Lung microvascular endothelial cell (primary cell): Measurements from ENCODE around the gene CD34. TPM values are rescaled to one million over a fixed set of nuclear protein-coding genes. Genes with fewer than 3 reads are reported as not detected.
A peak's percentile ranks its signal among the peaks of the same experiment; 100 is the strongest.

Experiments used
- DNase-seq, 2 donors: peaks; one replicate each; pipeline versions ENCODE4 v3.0.0 to v3.0.0-alpha.2; 2010; ENCODE audit warnings: low read depth in 2 of 2
- total RNA-seq: library from RNA; depleted of rRNA; stranded (reverse); fragments of >200 nt; gene quantifications from 2 replicates; pipeline ENCODE4 v1.2.1, GENCODE V29; 2014

The CD34 gene, protein sequence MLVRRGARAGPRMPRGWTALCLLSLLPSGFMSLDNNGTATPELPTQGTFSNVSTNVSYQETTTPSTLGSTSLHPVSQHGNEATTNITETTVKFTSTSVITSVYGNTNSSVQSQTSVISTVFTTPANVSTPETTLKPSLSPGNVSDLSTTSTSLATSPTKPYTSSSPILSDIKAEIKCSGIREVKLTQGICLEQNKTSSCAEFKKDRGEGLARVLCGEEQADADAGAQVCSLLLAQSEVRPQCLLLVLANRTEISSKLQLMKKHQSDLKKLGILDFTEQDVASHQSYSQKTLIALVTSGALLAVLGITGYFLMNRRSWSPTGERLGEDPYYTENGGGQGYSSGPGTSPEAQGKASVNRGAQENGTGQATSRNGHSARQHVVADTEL
- 14.7 and 25.9 TPM in 2 replicates for total RNA-seq

DNA sequence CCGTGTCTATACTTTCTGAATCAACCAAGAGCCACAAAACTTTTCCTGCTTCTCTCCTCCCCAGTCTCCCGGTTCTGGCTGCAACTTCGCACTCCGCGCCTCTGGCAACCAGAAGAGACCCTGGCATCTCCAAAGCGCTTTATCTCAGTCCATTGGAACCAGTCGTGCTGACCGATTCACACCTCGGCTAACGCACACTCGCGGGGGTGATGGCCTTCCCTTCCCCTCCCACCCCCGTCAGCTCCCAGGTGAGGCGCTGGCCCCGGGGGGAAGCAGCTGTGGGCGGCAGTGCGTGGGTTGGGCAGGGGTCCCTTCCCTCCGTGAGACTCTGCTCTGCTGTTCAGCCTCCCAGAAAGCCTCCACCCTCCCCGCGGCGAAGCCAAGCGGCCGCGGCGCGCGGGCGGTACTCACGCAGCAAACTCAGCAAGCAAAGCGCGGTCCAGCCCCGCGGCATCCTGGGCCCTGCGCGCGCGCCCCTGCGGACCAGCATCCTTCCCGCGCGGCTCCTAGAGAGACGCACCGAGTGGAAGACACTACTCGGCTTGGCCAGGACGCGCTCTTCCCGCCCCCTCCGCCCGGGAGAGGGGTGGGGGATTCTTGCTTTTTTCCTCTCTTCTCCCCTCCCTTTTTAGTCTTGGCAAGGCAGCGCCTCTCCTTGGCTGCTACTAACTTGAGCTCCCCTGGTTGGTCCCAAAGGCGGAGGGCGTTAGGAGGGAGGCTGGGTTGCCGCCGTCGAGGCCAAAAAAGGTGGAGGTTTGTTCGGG, at the start of gene CD34:
Gene CD34 (minus strand): TSS at position 535 of the 764 bp plus-strand sequence. CDS start 45 bp downstream, at position 490.
- peak; percentile 22 to 44 for DNase-seq

DNA sequence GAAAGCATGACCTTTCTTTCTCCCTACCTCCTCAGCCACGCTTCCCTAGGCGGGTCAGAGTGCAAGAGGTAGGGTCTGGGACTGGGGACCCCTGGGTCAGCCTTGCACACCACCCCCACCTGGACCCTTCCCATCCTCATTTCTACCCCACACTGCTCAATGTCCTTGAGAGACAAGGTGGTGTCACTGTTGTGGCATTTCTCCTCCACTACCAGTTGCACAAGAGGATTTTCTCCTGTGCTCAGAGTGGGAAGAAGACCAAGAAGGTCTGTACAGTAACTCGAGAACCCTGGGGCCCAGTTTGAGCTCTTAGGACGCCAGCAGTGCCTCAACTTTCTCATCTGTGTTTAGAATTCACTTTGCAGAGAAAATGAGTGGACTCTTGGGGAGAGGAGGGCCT, 49.4 kb upstream of the CD34 start:
- no peak for DNase-seq

DNA sequence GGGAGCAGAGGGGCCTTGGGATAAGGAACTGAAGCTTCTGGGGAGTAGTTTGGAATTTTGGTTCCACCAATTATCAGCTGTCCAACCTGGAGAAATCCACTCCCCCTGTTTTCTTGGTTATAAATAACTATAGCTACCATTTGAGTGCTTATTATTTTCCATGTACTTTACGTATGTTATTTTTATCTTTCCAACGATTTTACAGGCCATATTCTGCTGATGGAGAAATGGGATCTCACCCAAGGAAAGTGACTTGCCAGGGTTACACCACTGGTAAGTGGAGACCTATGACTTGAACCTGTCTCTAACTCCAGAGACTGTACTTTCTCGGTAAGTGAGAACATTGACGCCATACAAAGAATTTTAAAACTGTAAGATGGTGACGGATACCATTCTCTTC, 49.0 kb upstream of the CD34 start:
- DNase-seq, result no peak

DNA sequence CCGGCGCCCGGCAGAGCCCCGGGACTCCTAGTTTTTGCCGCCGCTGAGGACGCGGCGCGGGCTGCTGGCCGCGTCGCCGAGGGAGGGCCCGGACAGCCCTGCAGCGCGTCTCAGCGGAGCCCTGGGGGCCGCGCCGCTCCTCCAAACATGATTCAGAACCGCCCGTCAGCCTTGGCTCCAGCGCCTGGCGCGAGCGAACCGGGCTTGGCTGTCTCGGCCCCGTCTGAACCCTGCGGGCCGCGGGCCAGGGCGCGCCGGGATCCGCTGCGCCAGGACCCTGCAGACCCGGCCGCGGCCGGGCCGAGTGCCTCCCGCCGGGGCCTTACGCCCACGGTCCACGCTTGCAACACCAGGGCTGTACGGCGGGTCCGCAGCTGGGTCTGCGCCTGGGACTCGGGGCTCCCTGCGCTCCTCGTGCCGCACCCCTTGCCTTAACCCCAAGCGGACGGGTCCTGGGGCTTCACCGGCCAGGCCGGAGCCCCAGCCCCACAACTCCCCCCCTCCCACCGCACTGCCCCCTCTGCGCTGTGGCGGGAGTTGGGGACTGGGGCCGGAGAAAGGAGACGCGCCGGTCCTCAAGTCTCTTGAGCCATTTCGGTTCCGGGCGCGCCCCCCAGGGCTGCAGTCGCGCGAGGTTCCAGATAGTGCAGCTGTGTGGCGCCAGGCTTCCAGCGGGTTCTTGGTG, 48.4 kb upstream of the CD34 start:
- DNase-seq, result peak; percentile 32 to 72

DNA sequence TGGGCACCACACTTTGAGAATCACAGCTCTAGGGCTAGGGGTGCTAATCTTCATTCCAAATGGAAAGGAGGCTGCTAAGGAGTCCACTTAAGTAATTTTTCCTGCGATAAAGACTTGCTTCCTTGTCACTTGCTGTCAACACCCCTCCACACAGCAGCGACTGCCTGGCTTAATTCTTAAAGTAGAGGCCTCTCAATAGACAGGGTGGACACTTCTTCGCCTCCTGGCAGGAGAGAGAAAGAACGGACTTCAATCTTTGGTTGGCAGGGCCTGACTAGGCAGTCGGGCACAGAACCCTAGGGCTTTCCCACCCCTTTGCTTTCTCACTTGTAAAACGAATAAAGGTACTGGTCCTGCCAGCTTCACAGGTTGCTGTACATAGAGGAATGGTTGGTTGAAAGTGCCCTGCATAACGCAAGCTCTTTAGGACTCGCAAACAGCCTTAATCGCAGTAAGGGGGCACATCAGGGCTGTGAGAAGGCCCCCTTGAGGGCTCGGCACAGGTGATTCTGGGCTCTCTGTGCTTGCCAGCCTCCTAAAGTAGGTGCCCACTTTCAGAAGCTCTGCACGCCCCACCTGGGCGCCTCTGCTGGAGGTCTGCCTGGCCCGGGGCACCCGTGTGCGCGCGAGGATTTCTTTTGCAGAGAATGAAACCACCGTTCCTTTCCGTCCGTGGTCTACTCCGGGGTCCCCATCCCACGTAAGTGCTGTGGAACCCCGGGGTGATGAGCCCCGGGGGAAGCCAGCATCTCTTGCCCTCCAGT, 47.6 kb upstream of the CD34 start:
- no peak for DNase-seq

DNA sequence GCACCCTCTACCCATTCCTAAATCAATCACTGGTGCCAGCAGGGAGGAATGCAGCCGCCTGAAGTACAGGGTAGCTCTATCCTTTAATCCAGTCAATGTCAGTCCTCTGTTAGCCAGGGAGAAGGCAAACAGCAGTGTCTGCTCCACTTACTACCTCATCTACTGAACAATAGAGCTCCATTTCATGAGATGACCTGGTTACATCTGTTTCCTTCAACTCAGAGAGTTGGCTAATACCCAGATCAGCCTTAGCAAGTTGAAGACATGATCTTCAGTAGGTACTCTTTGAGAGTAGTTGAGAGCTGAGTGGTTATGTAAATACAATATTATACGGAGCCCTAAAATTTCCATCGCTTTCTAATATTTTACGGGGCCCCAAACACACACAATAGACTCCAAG, 46.1 kb upstream of the CD34 start:
- peak; percentile 55 to 90 for DNase-seq

DNA sequence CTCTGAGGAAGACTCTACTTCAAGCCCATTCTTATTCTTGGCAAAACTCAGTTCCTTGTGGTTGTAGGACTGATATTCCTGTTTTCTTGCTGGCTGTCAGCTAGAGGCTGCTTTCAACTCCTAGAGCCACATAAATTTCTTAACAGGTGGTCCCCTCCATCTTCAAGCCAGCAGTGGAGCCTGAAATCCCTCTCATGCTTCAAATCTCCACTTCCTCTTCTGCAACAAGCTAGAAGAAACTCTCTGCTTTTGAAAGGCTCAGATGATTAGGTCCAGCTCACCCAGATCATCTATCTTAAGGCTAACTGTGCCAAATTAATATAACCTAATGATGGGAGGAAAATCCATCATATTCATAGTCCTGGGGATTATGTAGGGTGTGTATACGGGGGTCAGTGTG, 43.2 kb upstream of the CD34 start:
- no peak for DNase-seq

DNA sequence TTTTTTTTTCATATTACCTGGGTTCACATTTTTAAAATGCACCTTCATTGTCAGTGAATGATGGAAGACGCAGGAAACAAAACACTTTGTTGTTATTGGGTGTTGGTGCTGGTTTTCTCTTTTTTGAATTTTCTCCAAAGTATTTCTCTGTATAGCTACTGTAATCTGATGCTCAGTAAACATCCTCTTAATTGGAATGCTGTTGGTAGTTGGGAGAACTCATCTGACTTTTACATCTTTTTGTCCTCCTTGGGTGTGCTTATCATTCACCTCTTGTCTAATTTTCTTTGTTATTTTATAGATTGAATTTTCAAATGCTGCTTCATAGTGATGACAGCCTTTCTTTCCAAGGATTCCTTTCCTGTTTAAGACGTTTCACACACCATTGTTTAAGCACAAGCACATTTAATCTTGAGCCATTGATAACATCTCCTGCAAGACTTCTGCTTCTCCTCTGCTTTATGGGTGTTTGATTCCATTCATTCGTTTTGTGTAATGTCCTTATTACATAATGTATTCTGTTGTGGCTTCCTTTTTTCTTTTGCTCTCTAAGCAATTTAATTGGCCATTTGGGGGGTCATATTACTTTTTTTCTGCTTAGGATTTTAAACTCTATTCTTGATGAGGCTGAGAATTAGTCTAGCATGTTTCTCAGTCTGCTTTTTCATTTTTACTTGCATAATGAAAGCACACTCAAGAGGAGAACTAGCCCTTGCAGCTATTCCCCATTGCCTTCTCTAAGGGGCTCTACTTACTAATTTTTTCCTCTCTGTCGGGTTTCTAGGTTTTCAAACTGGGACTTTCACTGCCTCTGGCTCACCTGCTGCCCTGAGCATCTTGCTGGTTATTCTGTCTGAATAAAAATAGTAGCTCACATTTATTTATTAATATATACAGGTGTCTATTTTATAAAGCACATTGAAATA, 42.0 kb upstream of the CD34 start:
- DNase-seq, result peak in 1 of 2 donors; percentile 59

DNA sequence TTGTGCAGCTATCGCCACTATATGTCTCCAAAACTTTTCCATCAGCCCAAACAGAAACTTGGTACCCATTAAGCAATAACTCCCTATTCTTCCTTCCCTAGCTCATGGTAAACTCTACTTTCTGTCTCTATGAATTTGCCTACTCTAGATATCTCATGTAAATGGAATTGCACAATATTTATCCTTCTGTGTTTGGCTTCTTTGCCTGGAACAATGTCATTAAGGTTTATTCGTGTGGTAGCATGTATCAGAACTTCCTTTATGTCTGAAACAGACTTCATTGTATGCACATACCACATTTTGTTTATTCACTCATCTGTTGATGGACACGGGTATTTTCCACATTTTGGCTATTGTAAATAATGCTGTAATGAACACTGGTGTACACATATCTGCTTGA, 40.7 kb upstream of the CD34 start:
- no peak for DNase-seq

DNA sequence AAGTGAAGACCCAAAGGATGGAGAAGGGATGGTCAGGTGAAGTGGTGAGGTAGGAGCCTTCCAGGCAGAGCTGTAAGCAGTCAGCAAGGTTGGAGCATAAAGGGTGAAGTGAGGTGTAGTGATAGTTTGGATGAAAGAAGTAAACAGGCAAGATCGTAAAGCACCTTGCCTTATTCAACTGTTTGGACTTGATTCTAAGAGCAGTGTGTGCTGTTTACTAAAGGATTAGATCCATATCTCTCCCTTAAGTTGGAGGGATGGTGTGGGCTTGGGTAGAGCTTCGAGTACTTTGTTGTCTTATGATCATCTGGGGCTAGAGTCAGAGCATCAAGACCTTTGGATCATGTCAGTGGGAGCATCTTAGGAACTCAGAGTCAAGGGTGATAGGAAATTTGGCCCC, 39.8 kb upstream of the CD34 start:
- no peak for DNase-seq

DNA sequence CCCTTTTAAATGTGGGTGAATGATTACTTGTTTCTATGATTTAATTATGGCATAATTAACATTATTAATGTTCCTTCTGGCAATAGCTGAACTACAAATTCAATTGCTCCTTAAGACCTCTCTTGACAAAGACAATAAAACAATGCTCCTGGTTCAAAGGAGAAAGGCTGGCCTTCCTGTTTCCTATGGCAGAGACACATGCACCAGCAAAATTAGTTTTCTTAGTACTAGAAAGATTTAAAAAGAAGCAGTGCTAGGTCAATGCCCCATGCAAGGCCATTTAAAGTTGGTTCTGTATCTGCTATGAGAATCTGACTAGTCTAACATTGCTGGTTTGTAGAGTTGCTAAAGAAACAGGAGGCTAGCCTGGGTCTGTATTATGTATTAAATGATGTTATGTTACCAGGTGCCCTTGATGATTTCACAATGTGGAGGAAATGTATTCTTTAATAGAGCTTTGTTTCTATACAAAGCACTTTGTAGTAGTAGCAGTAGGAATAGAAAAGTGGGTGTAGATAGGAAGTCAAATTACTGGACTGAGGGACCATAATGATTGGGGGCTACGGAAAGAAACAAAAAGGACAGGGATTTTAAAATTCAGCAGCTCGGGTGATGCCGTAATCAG, 38.8 kb upstream of the CD34 start:
- DNase-seq, result peak in 1 of 2 donors; percentile 48

DNA sequence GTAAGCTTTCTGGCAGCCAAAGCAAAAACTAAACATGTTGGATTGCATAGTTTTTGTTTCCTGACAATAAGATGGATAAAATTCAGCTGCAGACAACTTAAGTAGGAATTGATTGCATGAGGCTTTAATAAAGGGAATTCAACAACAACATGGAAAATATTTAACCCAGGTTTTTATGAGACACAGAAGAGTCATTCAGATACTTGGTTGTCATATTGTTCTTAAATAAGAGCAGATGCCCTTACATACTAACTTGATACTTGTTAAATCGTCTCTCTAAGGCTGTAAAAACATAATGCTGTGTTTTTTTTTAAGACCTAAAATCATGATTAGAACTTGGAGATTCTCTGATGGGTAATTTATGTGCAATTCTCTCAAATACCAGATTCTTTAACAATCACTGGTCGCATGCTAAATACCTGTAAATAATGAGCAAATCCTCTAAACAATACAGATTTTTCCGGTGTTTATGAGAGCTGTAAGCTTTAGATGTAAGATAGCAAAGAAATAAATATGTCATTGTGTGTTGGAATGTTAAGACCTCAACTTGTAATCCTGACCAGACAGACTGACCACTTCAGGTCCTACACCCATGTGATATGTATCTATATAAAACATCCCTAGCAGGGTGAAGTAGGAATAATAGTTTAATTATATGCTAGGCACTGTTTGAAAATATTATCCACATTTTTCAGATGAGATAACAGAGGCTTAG, 37.8 kb upstream of the CD34 start:
- peak in 1 of 2 donors; percentile 50 for DNase-seq

DNA sequence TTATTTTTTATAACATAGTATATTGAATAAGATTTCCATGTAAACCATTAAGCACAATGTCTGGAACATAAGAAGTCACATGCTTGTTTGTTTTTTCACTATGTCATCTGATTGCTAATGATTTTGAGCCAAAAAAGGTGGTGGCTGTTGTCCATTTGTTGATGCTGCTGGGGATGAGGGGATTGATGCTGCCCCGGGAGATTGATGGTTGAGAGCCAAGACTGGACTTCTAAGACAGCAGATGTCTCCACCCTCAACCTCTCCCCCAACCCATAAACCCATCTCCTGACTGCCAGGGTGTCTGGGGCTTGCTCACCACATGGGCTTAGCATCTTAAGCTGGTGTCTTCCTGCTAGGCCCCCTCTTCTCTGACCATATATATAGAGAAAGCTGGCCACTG, 35.8 kb upstream of the CD34 start:
- DNase-seq, result no peak

DNA sequence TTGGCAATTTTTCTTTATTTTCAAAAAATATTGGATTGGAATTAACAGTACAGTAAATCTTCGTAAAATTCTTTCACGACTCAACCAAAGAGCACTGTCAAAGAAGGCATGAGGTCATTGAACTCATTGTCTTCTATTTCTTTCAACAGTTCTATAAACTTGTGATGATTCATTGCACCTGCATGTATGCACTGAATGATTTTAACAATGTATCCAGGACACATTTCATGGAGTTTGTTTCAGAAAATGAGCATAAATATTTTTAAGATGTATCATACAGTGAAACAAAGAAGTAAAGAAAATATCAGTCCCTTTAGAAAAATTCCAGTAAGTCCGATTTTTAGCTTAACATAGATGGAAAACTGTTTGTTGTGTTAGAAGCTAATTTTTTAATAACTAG, 33.6 kb upstream of the CD34 start:
- peak; percentile 57 to 81 for DNase-seq

DNA sequence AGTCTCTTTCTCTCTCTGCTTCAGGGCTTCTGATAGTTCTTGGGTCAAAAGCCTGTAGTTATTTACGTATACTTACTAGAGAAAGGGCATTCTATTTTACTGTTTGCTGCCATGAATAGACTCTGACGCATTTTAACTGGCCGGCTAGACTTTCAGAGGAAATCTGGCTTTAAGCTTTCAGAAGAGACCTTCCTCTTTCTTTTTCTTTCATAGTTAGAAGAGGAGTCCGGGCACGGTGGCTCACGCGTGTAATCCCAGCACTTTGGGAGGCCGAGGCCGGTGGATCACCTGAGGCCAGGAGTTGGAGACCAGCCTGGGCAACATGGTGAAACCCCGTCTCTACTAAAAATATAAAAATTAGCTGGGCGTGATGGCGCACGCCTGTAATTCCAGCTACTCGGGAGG, 31.4 kb upstream of the CD34 start:
- DNase-seq, result peak; percentile 52 to 75

DNA sequence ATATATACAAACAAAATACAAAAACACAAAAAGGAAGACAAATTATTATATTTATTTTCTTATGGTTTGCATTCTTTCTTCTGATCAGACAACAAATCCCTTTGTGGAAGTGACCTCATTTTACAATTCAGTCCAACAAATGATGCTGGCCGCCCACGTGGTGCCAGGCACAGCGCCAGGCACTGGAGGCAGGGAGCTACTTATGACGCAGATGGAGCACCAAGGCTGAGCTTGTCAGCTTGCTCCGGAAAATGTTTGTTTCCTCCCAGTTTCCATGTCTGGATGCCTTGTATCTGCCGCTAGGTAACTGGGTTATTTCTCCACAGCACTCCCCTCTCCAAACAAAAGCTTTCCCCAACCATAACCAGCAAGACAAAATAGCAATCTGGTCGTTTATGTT, 30.7 kb upstream of the CD34 start:
- DNase-seq, result peak; percentile 95 to 99

DNA sequence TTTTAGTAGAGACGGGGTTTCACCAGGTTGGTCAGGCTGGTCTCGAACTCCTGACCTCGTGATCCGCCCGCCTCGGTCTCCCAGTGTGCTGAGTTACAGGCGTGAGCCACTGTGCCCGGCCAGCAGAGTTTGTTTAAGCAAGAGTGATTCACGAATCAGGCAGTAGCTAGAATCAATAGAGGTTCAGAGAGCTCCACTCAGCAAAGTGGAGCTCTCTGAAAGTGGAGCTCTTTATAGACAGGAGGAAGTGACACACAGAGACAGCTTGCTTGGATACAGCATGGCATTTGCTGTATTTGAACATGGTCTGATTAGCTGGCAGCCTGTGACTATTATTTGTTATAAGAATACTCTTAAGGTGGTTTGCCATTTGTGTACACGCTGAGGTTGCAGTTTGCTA, 27.1 kb upstream of the CD34 start:
- DNase-seq, result peak; percentile 87 to 93

DNA sequence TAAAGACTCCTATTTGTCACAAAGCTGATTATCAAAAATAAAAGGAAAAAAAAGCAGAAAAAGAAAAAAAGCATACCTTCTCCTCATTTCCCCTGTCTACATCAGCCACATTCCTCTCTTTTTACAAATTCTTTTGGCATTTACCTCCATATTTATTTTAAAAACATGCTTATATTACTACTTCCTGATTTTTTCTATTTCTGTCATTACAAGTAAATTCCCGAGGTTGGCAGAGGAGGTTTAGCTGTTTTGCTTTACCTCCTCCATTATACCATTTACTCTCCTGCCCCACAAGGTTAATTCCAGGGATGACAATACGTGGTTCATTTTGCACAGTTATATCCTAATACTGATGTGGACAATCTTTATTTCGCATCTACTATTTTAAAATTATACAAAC, 26.3 kb upstream of the CD34 start:
- peak; percentile 34 to 39 for DNase-seq

DNA sequence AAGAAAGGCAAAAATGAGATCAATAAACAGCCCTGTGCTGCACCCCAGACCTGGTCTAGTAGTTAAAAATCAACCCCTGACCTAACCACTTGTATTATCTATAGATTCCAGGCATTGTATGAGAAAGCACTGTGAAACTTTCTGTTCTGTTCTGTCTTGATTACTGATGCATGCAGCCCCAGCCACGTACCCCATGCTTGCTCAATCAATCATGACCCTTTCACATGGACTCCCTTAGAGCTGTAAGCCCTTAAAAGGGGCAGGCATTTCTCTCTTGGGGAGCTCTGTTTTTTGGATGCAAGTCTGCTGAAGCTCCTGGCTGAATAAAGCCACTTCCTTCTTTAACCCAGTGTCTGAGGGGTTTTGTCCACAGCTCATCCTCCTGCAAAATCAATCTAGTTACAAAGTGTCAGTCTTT, 24.2 kb upstream of the CD34 start:
- DNase-seq, result no peak
